ENCODE results near the gene POLR3K.
"Not testable (repeated sequence)": the region's sequence is repeated elsewhere in the genome, so short reads cannot be mapped to it uniquely, and the experiment has no call there.

GRCh38 chr16:33154-33876 is 20.1 kb downstream of the POLR3K start:
- not testable (repeated sequence) for TF ChIP-seq POLR2A (IDR thresholded peaks at IDR 0.05; ENCODE audit: low read depth, low read length); POLR2AphosphoS5 (IDR thresholded peaks at IDR 0.05; ENCODE audit: low read depth, low read length); TAF1 (IDR thresholded peaks at IDR 0.05; ENCODE audit: borderline replicate concordance, low read depth, low read length)

Data from GM12892 (cell line).